HepG2 (cell line): Measurements from ENCODE around the gene DPYD.

Experiments used
- POLR2AphosphoS5 ChIP-seq: IDR thresholded peaks from 2 replicates; pipeline ENCODE4 v1.6.1; 2012; ENCODE audit warnings: low read depth, low read length
- TAF15 ChIP-seq: fragments of 200-400 bp; formaldehyde crosslinking; IDR thresholded peaks from one replicate; pipeline ENCODE4 v1.6.1; 2018; ENCODE audit warnings: mild to moderate bottlenecking, low read depth, low read length; ENCODE audit not compliant: poor library complexity, severe bottlenecking
- ZNF7 ChIP-seq: IDR thresholded peaks from 2 replicates; pipeline ENCODE4 v1.6.1; 2016; ENCODE audit warnings: missing biosample characterization, missing genetic modification reagents
- TF ChIP-seq, protein P1 (sequence below), 2 experiments: sonication (generic) in 1 of 2; formaldehyde crosslinking in 1 of 2; IDR thresholded peaks; 2 replicates each; pipeline versions ENCODE4 v1.6.1 to v1.9.0; 2014 to 2022; ENCODE audit warnings: antibody characterized with exemption in 1 of 2, borderline replicate concordance in 1 of 2, inconsistent platforms in 1 of 2, low read depth in 1 of 2, missing genetic modification reagents in 1 of 2
- TF ChIP-seq, protein P2 (sequence below), 2 experiments: sonication (generic) in 1 of 2; formaldehyde crosslinking in 1 of 2; IDR thresholded peaks; 2 replicates each; pipeline versions ENCODE4 v1.5.1 to v1.6.1; 2011 to 2020; ENCODE audit warnings: borderline replicate concordance in 1 of 2, low read depth in 1 of 2, low read length in 1 of 2, mild to moderate bottlenecking in 1 of 2, missing genetic modification reagents in 1 of 2, moderate library complexity in 1 of 2
- TF ChIP-seq, protein P3 (sequence below): sonication (generic); formaldehyde crosslinking; IDR thresholded peaks from 2 replicates; pipeline ENCODE4 v1.8.0; 2023; ENCODE audit warnings: mild to moderate bottlenecking, missing genetic modification reagents

DNA sequence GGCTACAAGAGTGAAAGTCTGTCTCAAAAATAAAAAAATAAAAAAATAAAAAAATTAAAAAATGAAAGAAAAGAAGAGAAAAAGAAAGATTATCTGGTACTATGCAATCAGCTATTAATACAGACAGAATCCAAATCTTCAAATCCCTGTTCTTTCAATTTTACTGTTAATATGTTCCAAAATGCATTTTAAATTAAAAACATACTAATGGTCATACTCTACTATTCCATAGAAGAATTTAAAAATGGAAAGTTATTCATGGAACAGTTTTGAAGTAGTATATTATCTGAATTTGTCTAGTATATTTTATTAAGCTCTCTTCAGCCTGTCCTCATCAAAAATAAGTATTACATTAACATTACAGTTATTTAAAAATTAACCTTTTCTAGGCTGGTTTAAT is 769.2 kb downstream of the DPYD start:
- TF ChIP-seq, protein P1, sequence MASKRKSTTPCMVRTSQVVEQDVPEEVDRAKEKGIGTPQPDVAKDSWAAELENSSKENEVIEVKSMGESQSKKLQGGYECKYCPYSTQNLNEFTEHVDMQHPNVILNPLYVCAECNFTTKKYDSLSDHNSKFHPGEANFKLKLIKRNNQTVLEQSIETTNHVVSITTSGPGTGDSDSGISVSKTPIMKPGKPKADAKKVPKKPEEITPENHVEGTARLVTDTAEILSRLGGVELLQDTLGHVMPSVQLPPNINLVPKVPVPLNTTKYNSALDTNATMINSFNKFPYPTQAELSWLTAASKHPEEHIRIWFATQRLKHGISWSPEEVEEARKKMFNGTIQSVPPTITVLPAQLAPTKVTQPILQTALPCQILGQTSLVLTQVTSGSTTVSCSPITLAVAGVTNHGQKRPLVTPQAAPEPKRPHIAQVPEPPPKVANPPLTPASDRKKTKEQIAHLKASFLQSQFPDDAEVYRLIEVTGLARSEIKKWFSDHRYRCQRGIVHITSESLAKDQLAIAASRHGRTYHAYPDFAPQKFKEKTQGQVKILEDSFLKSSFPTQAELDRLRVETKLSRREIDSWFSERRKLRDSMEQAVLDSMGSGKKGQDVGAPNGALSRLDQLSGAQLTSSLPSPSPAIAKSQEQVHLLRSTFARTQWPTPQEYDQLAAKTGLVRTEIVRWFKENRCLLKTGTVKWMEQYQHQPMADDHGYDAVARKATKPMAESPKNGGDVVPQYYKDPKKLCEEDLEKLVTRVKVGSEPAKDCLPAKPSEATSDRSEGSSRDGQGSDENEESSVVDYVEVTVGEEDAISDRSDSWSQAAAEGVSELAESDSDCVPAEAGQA (IDR thresholded peaks at IDR 0.05; ENCODE audit: low read depth): no peak
- TF ChIP-seq, protein P1 (CRISPR knock-in tag; IDR thresholded peaks at IDR 0.05; ENCODE audit: borderline replicate concordance): no peak
- TF ChIP-seq TAF15: no peak
- TF ChIP-seq, protein P2, sequence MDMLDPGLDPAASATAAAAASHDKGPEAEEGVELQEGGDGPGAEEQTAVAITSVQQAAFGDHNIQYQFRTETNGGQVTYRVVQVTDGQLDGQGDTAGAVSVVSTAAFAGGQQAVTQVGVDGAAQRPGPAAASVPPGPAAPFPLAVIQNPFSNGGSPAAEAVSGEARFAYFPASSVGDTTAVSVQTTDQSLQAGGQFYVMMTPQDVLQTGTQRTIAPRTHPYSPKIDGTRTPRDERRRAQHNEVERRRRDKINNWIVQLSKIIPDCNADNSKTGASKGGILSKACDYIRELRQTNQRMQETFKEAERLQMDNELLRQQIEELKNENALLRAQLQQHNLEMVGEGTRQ (IDR thresholded peaks at IDR 0.05; ENCODE audit: low read depth, low read length): no peak
- TF ChIP-seq, protein P2 (CRISPR knock-in tag; IDR thresholded peaks at IDR 0.05; ENCODE audit: borderline replicate concordance): no peak
- TF ChIP-seq POLR2AphosphoS5: no peak
- no peak for TF ChIP-seq ZNF7 (CRISPR knock-in tag)
- TF ChIP-seq, protein P3, sequence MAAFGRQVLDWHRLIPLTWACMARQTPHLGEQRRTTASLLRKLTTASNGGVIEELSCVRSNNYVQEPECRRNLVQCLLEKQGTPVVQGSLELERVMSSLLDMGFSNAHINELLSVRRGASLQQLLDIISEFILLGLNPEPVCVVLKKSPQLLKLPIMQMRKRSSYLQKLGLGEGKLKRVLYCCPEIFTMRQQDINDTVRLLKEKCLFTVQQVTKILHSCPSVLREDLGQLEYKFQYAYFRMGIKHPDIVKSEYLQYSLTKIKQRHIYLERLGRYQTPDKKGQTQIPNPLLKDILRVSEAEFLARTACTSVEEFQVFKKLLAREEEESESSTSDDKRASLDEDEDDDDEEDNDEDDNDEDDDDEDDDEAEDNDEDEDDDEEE (CRISPR knock-in tag): no peak
